Stimulated activated CD4-positive, alpha-beta T cell treated with anti-CD3 and anti-CD28 coated beads, Interleukin-2, amount 100 ng/mL, for 24 hours (primary cell): ENCODE results near the gene UGT2A2.

Experiments
- DNase-seq, 2 donors: peaks; one replicate each; pipeline ENCODE4 v3.0.0-alpha.2; 2020

Gene UGT2A2

GRCh38 chr4:69568787-69569186 lies 70.7 kb downstream of the UGT2A2 start:
- DNase-seq: no peak

- DNase-seq: no peak
These were observed 76.0 kb downstream of the UGT2A2 start for GRCh38 chr4:69563424-69563823.

GRCh38 chr4:69549651-69550050 lies 89.8 kb downstream of the UGT2A2 start:
- no peak for DNase-seq

DNA sequence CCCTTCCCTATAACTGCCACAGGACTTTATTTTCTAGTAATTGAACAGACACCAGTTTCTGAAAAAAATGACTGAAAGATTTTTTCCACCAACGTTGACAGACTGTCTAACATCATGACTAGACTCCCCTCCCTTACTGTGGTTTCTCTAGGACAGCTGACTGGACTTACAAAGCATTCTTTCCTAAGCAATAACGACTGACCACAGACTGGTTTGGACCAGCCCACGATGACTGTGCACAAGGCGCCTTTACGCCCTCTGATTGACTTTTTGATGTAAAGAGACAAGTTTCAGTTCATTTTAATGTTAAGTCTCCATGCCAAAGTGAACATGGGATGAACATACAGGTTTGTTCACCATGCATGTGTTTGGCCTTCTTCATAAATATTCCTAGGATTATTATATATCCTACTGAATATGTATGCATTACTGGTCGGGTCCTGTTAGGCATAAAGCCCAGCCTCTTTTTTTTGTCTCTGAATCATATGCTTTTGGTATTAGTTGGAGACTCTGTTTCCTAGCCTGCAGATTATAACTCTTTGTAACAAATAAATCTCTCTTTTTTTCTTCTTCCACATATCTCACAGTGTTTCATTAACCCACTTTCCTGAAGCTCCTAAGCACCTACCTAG lies 93.2 kb downstream of the UGT2A2 start:
- no peak for DNase-seq
